ENCODE measurements around the gene HSPA4.

- TF ChIP-seq CTCF (conservative IDR thresholded peaks at IDR 0.05; ENCODE audit: low read length) (no peak), EZH2phosphoT487 (IDR thresholded peaks at IDR 0.05; ENCODE audit: borderline replicate concordance) (no peak)
Observed at GRCh38 chr5:133059621-133060020, 7.8 kb downstream of the HSPA4 start.
